GM23338 (cell line): ENCODE measurements around the gene GPD1L. TPM values are rescaled to one million over a fixed set of nuclear protein-coding genes. Genes with fewer than 3 reads are reported as not detected.

ENCODE experiments used
- CTCF ChIP-seq, 2 experiments: fragments of 200-600 bp in 1 of 2; sonication (generic) in 1 of 2; conservative IDR thresholded peaks; 2 replicates each; pipeline versions ENCODE4 v1.5.1 to v1.6.1; 2016 to 2017; ENCODE audit warnings: antibody characterized with exemption in 2 of 2, low read depth in 2 of 2, mild to moderate bottlenecking in 2 of 2, moderate library complexity in 1 of 2
- ETS1 ChIP-seq: IDR thresholded peaks from 2 replicates; pipeline ENCODE4 v1.6.1; 2016; ENCODE audit warnings: antibody characterized with exemption
- EZH2 ChIP-seq: fragments of 200-600 bp; sonication (generic); IDR thresholded peaks from one replicate; pipeline ENCODE4 v1.8.0; 2017; ENCODE audit warnings: antibody characterized with exemption, mild to moderate bottlenecking, low read depth; ENCODE audit not compliant: unreplicated experiment
- EZH2phosphoT487 ChIP-seq: fragments of 200-600 bp; sonication (generic); IDR thresholded peaks from one replicate; pipeline ENCODE4 v1.8.1; 2018; ENCODE audit warnings: antibody characterized with exemption; ENCODE audit not compliant: unreplicated experiment
- POLR2AphosphoS5 ChIP-seq: IDR thresholded peaks from 2 replicates; pipeline ENCODE4 v1.6.1; 2016; ENCODE audit warnings: antibody characterized with exemption, low read depth
- REST ChIP-seq: IDR thresholded peaks from one replicate; pipeline ENCODE4 v1.6.1; 2018; ENCODE audit warnings: antibody characterized with exemption; ENCODE audit not compliant: unreplicated experiment
- STAT1 ChIP-seq: IDR thresholded peaks from one replicate; pipeline ENCODE4 v1.6.1; 2016; ENCODE audit warnings: antibody characterized with exemption; ENCODE audit not compliant: unreplicated experiment
- ZNF114 ChIP-seq: fragments of 250-450 bp; sonication (Bioruptor Pico); IDR thresholded peaks from 2 replicates; pipeline ENCODE4 v1.5.0; 2020; ENCODE audit warnings: mild to moderate bottlenecking, moderate library complexity
- ZNF331 ChIP-seq: fragments of 250-450 bp; sonication (Bioruptor Pico); IDR thresholded peaks from 2 replicates; pipeline ENCODE4 v1.5.0; 2020; ENCODE audit warnings: low read depth, mild to moderate bottlenecking, moderate library complexity
- polyA plus RNA-seq: library from polyadenylated mRNA; unstranded; fragments of >200 nt; fragmentation: Nextera tagmentation; extraction: Ambion mirVana; gene quantifications from 2 replicates; pipeline ENCODE4 v1.2.1, GENCODE V29; 2016
- total RNA-seq: library from RNA; depleted of rRNA; stranded (reverse); fragments of >200 nt; shearing (Covaris generic); gene quantifications from 2 replicates; pipeline ENCODE4 v1.2.3, GENCODE V29; 2014
- TF ChIP-seq, protein P1 (sequence below): fragments of 250-450 bp; sonication (Bioruptor Pico); IDR thresholded peaks from 2 replicates; pipeline ENCODE4 v1.5.0; 2020; ENCODE audit warnings: mild to moderate bottlenecking, moderate library complexity

GPD1L gene
- total and polyA plus RNA-seq, 2 experiments from 2014 or later: 2.0 to 6.4 TPM

DNA sequence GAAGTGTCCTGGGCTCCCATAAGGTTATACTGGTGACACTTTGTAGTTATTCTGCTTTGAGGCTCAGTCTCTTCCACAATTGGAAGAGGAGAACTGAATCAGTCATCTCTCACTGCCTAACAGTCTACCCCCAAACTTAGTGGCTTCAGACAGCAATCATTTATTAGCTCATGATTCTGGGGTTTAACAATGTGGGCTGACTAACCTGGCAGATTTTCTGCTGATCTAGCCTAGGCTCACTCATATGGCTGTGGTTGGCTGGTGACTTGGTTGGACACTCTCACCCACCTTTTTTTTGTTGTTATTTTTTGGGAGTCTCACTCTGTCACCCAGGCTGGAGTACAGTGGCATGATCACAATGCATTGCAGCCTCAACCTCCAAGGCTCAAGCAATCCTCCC lies 7.1 kb downstream of the GPD1L start (continued):
- TF ChIP-seq, protein P1, sequence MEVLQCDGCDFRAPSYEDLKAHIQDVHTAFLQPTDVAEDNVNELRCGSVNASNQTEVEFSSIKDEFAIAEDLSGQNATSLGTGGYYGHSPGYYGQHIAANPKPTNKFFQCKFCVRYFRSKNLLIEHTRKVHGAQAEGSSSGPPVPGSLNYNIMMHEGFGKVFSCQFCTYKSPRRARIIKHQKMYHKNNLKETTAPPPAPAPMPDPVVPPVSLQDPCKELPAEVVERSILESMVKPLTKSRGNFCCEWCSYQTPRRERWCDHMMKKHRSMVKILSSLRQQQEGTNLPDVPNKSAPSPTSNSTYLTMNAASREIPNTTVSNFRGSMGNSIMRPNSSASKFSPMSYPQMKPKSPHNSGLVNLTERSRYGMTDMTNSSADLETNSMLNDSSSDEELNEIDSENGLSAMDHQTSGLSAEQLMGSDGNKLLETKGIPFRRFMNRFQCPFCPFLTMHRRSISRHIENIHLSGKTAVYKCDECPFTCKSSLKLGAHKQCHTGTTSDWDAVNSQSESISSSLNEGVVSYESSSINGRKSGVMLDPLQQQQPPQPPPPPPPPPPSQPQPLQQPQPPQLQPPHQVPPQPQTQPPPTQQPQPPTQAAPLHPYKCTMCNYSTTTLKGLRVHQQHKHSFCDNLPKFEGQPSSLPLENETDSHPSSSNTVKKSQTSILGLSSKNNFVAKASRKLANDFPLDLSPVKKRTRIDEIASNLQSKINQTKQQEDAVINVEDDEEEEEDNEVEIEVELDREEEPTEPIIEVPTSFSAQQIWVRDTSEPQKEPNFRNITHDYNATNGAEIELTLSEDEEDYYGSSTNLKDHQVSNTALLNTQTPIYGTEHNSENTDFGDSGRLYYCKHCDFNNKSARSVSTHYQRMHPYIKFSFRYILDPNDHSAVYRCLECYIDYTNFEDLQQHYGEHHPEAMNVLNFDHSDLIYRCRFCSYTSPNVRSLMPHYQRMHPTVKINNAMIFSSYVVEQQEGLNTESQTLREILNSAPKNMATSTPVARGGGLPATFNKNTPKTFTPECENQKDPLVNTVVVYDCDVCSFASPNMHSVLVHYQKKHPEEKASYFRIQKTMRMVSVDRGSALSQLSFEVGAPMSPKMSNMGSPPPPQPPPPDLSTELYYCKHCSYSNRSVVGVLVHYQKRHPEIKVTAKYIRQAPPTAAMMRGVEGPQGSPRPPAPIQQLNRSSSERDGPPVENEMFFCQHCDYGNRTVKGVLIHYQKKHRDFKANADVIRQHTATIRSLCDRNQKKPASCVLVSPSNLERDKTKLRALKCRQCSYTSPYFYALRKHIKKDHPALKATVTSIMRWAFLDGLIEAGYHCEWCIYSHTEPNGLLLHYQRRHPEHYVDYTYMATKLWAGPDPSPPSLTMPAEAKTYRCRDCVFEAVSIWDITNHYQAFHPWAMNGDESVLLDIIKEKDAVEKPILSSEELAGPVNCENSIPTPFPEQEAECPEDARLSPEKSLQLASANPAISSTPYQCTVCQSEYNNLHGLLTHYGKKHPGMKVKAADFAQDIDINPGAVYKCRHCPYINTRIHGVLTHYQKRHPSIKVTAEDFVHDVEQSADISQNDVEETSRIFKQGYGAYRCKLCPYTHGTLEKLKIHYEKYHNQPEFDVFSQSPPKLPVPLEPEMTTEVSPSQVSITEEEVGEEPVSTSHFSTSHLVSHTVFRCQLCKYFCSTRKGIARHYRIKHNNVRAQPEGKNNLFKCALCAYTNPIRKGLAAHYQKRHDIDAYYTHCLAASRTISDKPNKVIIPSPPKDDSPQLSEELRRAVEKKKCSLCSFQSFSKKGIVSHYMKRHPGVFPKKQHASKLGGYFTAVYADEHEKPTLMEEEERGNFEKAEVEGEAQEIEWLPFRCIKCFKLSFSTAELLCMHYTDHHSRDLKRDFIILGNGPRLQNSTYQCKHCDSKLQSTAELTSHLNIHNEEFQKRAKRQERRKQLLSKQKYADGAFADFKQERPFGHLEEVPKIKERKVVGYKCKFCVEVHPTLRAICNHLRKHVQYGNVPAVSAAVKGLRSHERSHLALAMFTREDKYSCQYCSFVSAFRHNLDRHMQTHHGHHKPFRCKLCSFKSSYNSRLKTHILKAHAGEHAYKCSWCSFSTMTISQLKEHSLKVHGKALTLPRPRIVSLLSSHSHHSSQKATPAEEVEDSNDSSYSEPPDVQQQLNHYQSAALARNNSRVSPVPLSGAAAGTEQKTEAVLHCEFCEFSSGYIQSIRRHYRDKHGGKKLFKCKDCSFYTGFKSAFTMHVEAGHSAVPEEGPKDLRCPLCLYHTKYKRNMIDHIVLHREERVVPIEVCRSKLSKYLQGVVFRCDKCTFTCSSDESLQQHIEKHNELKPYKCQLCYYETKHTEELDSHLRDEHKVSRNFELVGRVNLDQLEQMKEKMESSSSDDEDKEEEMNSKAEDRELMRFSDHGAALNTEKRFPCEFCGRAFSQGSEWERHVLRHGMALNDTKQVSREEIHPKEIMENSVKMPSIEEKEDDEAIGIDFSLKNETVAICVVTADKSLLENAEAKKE (CRISPR knock-in tag): no peak
- TF ChIP-seq ZNF331 (no peak), CTCF (conservative IDR thresholded peaks at IDR 0.05; ENCODE audit: low read depth in 2 of 2) (no peak), EZH2 (no peak), POLR2AphosphoS5 (no peak), REST (no peak), ZNF114 (CRISPR knock-in tag) (no peak), ETS1 (no peak), EZH2phosphoT487 (no peak), STAT1 (no peak)
